Neural crest cell (in vitro differentiated cells): ENCODE results near the gene DNAJB12. TPM values are rescaled to one million over a fixed set of nuclear protein-coding genes. Genes with fewer than 3 reads are reported as not detected.
"Not testable (repeated sequence)": the region's sequence is repeated elsewhere in the genome, so short reads cannot be mapped to it uniquely, and the experiment has no call there.

Source experiments
- DNase-seq: peaks from one replicate; pipeline ENCODE4 v3.0.0; 2021; ENCODE audit warnings: low read depth, mixed read lengths, low spot score
- H3K27ac Mint-ChIP-seq: one replicate; pipeline ENCODE4 v1.8.0; 2021; ENCODE audit warnings: mild to moderate bottlenecking, mixed read lengths; ENCODE audit not compliant: unreplicated experiment
- H3K27me3 Mint-ChIP-seq: 2 replicates; pipeline ENCODE4 v1.8.0; 2021; ENCODE audit warnings: low read depth, mild to moderate bottlenecking, mixed read lengths
- H3K36me3 Mint-ChIP-seq: 2 replicates; pipeline ENCODE4 v1.8.0; 2021; ENCODE audit warnings: low read depth, mild to moderate bottlenecking, mixed read lengths
- H3K4me1 Mint-ChIP-seq: 2 replicates; pipeline ENCODE4 v1.8.0; 2021; ENCODE audit warnings: mixed read lengths
- H3K4me3 Mint-ChIP-seq: one replicate; pipeline ENCODE4 v1.8.0; 2021; ENCODE audit warnings: mild to moderate bottlenecking, mixed read lengths
- H3K9me3 Mint-ChIP-seq: 2 replicates; pipeline ENCODE4 v1.8.0; 2021; ENCODE audit warnings: mixed read lengths
- CTCF ChIP-seq: fragments of 200-600 bp; sonication (generic); conservative IDR thresholded peaks from 2 replicates; pipeline ENCODE4 v1.5.0; 2021; ENCODE audit warnings: antibody characterized with exemption, mild to moderate bottlenecking
- total RNA-seq: library from RNA; stranded (reverse); gene quantifications from 2 replicates; pipeline ENCODE4 v1.2.1, GENCODE V29; 2021

Gene DNAJB12
- total RNA-seq, 1 donor from 2014 or later, result 36.5 TPM

GRCh38 chr10:72388062-72388461, 33.3 kb upstream of the DNAJB12 start:
- H3K4me1 Mint-ChIP-seq, result peaks cover 18% of the 10 kb centered on the region
- peaks cover 4% of the 10 kb centered on the region for H3K36me3 Mint-ChIP-seq
- no peak overlapping the region for H3K27ac Mint-ChIP-seq
- no peak for TF ChIP-seq CTCF
- H3K4me3 Mint-ChIP-seq, result no peak overlapping the region
- H3K9me3 Mint-ChIP-seq, result no peaks in the 10 kb centered on the region
- no peak for DNase-seq
- H3K27me3 Mint-ChIP-seq, result no peaks in the 10 kb centered on the region

GRCh38 chr10:72386916-72387586, 32.3 kb upstream of the DNAJB12 start:
- Mint-ChIP-seq H3K27ac (no peak overlapping the region), H3K36me3 (no peaks in the 10 kb centered on the region), H3K4me1 (peaks cover 14% of the 10 kb centered on the region)

GRCh38 chr10:72385724-72386123, 31.0 kb upstream of the DNAJB12 start:
- Mint-ChIP-seq H3K27me3 (no peaks in the 10 kb centered on the region), H3K9me3 (no peaks in the 10 kb centered on the region), H3K4me1 (peaks cover 14% of the 10 kb centered on the region), H3K36me3 (no peaks in the 10 kb centered on the region), H3K4me3 (no peak overlapping the region), H3K27ac (no peak overlapping the region)
- DNase-seq, result no peak
- TF ChIP-seq CTCF, result no peak

More at GRCh38 chr10:72386916-72387586, 32.3 kb upstream of the DNAJB12 start:
- TF ChIP-seq CTCF, result no peak
- DNase-seq, result no peak
- H3K4me3 Mint-ChIP-seq, result no peak overlapping the region
- H3K27me3 Mint-ChIP-seq, result no peaks in the 10 kb centered on the region
- H3K9me3 Mint-ChIP-seq, result no peaks in the 10 kb centered on the region

GRCh38 chr10:72384982-72385381, 30.3 kb upstream of the DNAJB12 start:
- H3K27ac Mint-ChIP-seq, H3K27me3 Mint-ChIP-seq, H3K4me3 Mint-ChIP-seq, DNase-seq, H3K9me3 Mint-ChIP-seq, H3K36me3 Mint-ChIP-seq: not testable (repeated sequence)
- H3K4me1 Mint-ChIP-seq, result peaks cover 14% of the 10 kb centered on the region

- no peaks in the 10 kb centered on the region for H3K9me3 Mint-ChIP-seq
- DNase-seq, result no peak
- H3K27me3 Mint-ChIP-seq, result no peaks in the 10 kb centered on the region
- peaks cover 9% of the 10 kb centered on the region for H3K4me1 Mint-ChIP-seq
- no peaks in the 10 kb centered on the region for H3K36me3 Mint-ChIP-seq
- no peak overlapping the region for H3K4me3 Mint-ChIP-seq
- no peak overlapping the region for H3K27ac Mint-ChIP-seq
- no peak for TF ChIP-seq CTCF
Measured at GRCh38 chr10:72379776-72380175, 25.1 kb upstream of the DNAJB12 start.

- TF ChIP-seq CTCF, result no peak
- Mint-ChIP-seq H3K27me3 (no peaks in the 10 kb centered on the region), H3K4me1 (peaks cover 9% of the 10 kb centered on the region), H3K4me3 (no peak overlapping the region), H3K36me3 (no peaks in the 10 kb centered on the region), H3K27ac (no peak overlapping the region), H3K9me3 (no peaks in the 10 kb centered on the region)
- no peak for DNase-seq
Measured at GRCh38 chr10:72379062-72379461, 24.3 kb upstream of the DNAJB12 start.
